Activated B cell treated with CpG ODN at 0.5 μM for 24 hours (primary cell): ENCODE measurements around the gene COL5A1. TPM values are rescaled to one million over a fixed set of nuclear protein-coding genes. Genes with fewer than 3 reads are reported as not detected.

Source experiments
- ATAC-seq: fragments of 200-7000 bp; cut with Tn5 transposase; one replicate; pipeline ENCODE4 v1.10.0; 2021; ENCODE audit warnings: low read depth, mild to moderate bottlenecking, moderate library complexity
- CTCF ChIA-PET: fragments of 350-600 bp; sonication (Branson Sonifier 250); formaldehyde crosslinking; loops from one replicate; lab custom pipeline; 2021; ENCODE audit warnings: antibody characterized with exemption; lab: Charles Lee
- POLR2A ChIA-PET: fragments of 350-600 bp; sonication (Branson Sonifier 250); formaldehyde crosslinking; loops from one replicate; lab custom pipeline; 2021; ENCODE audit warnings: antibody characterized with exemption; lab: Charles Lee
- DNase-seq: peaks from one replicate; pipeline ENCODE4 v3.0.0; 2022
- H3K27ac Mint-ChIP-seq: one replicate; pipeline ENCODE4 v1.8.0; 2020; ENCODE audit warnings: mixed read lengths
- H3K27me3 Mint-ChIP-seq: one replicate; pipeline ENCODE4 v1.8.0; 2021; ENCODE audit warnings: mixed read lengths
- H3K36me3 Mint-ChIP-seq: one replicate; pipeline ENCODE4 v1.8.0; 2021; ENCODE audit warnings: low read depth, mixed read lengths
- H3K4me1 Mint-ChIP-seq: one replicate; pipeline ENCODE4 v1.8.0; 2021; ENCODE audit warnings: mixed read lengths
- H3K4me3 Mint-ChIP-seq: one replicate; pipeline ENCODE4 v1.8.0; 2020; ENCODE audit warnings: mild to moderate bottlenecking, mixed read lengths
- H3K9me3 Mint-ChIP-seq: one replicate; pipeline ENCODE4 v1.8.0; 2020; ENCODE audit warnings: mixed read lengths
- intact Hi-C: fragments of 100-400 bp; cut with micrococcal nuclease; formaldehyde crosslinking; loops from one replicate; pipeline ENCODE4 v1.15.1; 2024
- total RNA-seq: library from RNA; stranded (reverse); gene quantifications from 2 replicates; pipeline ENCODE4 v1.2.3, GENCODE V29; 2022
- TF ChIP-seq, protein P1 (sequence below): fragments of 200-600 bp; IDR thresholded peaks from one replicate; pipeline ENCODE4 v1.8.0; 2022; ENCODE audit warnings: antibody characterized with exemption, mild to moderate bottlenecking

The COL5A1 gene
- total RNA-seq, 1 donor from 2014 or later = 0.02 TPM

DNA sequence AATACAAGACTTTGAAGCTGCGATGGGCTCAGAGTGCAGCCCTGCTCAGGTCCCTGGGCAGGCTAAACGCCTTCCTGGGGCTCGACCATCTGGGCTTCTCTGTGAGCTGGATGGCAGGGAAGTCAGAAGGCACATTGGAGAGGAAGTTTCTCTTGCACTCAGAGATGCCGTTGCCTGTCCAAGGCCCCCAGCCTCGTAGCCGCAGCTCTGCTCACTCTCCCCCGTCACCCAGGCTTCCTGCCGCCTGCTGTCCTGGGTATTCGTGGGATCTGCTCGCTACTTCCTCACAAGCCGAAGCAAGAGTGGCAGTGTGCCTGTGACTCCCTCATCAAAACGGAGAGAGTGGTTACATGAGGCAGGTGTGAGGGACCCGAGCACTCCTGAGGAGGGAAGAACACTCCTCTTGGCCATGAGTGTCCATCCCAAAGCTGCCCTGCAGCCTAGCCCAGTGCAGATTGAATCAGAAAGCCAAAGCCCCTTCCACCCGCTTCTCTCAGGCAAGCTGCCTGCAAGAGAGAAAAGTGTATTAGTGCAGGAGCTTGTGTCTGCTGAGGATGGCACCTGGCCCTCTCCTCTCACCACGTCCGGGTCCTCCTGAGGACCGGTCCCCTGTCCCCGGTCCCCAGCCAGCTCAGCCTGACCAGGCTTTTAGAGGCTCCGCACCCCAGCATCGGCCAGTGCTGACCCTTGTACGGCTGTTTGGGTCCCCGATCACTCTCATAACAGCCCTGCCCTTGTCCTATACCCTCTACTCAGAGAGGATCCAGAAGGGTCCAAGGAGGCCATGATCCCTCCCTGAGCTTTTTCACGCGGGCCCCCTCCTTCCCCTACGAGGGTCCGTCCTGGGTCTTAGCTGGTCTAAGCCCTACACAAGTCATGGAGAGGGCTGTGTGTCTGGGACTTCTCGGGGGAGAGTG lies 246.3 kb downstream of the COL5A1 start:
- no peaks in the 10 kb centered on the region for H3K9me3 Mint-ChIP-seq
- POLR2A ChIA-PET = no interaction called here
- H3K4me3 Mint-ChIP-seq = no peak overlapping the region
- H3K27ac Mint-ChIP-seq = no peak overlapping the region
- intact Hi-C loops = no loop called here
- no peak for ATAC-seq
- H3K4me1 Mint-ChIP-seq = peaks cover 3% of the 10 kb centered on the region
- H3K36me3 Mint-ChIP-seq = no peaks in the 10 kb centered on the region
- CTCF ChIA-PET = no interaction called here
- TF ChIP-seq, protein P1, sequence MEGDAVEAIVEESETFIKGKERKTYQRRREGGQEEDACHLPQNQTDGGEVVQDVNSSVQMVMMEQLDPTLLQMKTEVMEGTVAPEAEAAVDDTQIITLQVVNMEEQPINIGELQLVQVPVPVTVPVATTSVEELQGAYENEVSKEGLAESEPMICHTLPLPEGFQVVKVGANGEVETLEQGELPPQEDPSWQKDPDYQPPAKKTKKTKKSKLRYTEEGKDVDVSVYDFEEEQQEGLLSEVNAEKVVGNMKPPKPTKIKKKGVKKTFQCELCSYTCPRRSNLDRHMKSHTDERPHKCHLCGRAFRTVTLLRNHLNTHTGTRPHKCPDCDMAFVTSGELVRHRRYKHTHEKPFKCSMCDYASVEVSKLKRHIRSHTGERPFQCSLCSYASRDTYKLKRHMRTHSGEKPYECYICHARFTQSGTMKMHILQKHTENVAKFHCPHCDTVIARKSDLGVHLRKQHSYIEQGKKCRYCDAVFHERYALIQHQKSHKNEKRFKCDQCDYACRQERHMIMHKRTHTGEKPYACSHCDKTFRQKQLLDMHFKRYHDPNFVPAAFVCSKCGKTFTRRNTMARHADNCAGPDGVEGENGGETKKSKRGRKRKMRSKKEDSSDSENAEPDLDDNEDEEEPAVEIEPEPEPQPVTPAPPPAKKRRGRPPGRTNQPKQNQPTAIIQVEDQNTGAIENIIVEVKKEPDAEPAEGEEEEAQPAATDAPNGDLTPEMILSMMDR = no peak
- H3K27me3 Mint-ChIP-seq = peaks cover 16% of the 10 kb centered on the region
- DNase-seq = no peak

DNA sequence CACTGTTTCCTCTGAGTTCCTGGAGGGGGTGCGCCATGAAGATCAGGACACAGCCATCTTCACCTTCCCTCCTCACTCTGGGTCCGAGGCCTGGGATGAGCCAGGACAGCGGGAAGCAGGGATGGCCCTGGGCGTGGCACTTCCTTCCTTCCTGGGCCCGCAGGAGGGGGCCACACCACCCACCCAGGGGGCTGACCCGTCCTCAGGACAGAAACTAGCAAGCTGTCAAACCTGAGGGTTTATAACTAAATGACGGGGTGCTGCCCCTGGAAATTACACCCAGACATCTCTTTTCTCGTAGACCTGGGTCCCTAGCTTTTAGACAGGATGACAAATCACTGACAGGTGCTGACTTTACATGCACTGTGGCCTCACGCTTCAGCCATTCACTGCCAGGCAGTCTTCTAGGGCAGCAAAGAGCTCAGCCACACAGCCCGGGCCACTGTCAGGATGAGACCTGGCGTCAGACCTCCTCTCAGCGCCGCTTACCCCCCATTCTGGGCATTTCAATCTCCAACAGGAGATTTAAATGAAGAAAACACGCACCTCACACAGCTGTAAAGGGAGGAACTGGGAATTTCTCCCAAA lies 247.1 kb downstream of the COL5A1 start:
- CTCF ChIA-PET = no interaction called here
- H3K4me3 Mint-ChIP-seq = no peak overlapping the region

DNA sequence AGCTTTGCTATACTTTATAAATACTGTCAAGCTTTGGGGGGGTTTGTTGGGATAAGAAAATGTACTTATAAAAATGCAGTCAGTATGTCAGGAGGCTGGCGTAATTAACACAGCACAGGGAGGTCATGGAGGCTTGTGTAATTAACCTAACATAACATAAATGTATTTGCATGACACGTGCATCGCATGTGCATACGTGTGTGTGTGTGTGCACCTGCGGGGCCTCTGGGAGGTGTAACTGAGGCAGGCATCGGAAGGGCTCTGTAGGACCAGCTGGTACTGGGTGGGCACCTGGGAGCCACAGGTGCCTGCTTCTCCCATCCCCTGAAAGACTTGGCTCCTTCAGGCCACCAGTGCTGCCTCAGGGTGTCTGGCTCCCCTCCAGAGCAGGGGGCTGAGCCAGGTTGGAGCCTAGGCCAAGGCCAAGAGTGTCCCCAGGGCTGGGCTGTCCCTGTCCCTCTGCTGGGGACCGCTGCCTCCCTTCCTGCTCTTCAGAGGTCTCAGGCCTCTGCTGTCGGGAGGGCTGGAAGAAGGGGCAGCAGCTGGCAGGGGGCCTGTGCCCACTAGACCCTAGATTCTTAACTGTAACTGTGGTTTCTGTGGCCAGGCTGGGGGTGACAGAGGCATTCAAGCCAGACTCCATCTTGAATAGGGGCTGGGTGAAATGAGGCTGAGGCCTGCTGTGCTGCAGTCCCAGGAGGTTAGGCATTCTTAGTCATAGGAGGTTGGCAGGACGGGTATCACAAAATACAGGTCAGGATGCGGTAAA lies 248.0 kb downstream of the COL5A1 start:
- TF ChIP-seq, protein P1 = no peak
- Mint-ChIP-seq H3K9me3 (no peaks in the 10 kb centered on the region), H3K27me3 (peaks cover 19% of the 10 kb centered on the region), H3K27ac (no peak overlapping the region), H3K4me1 (peaks cover 3% of the 10 kb centered on the region), H3K4me3 (no peak overlapping the region), H3K36me3 (no peaks in the 10 kb centered on the region)
- CTCF ChIA-PET = no interaction called here
- ATAC-seq (peak; percentile 31), DNase-seq (no peak)
- POLR2A ChIA-PET = no interaction called here
- intact Hi-C loops = no loop called here

More for the DNA sequence above, 247.1 kb downstream of the COL5A1 start:
- peaks cover 17% of the 10 kb centered on the region for H3K27me3 Mint-ChIP-seq
- no peak overlapping the region for H3K27ac Mint-ChIP-seq
- POLR2A ChIA-PET = no interaction called here
- TF ChIP-seq, protein P1 = no peak
- H3K4me1 Mint-ChIP-seq = peaks cover 3% of the 10 kb centered on the region
- no peaks in the 10 kb centered on the region for H3K36me3 Mint-ChIP-seq
- no peaks in the 10 kb centered on the region for H3K9me3 Mint-ChIP-seq
- ATAC-seq = no peak
- DNase-seq = no peak
- intact Hi-C loops = no loop called here

DNA sequence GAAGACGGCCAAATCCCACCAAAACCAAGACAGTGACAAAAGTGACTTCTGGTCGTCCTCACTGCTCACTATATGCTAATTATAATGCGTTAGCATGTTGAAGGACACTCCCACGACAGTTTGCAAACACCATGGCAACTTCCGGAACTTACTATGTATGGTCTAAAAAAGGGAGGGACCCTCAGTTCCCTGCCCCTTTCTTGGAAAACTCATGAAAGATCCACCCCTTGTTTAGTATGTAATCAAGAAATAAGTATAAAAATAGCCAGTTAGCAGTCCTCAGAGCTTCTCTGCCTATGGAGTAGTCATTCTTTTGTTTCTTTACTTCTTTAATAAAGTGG lies 248.5 kb downstream of the COL5A1 start:
- intact Hi-C loops = no loop called here
- no peak overlapping the region for H3K4me3 Mint-ChIP-seq
- POLR2A ChIA-PET = no interaction called here
- no peak for ATAC-seq
- no peak for DNase-seq
- H3K4me1 Mint-ChIP-seq = peaks cover 3% of the 10 kb centered on the region
- no peaks in the 10 kb centered on the region for H3K9me3 Mint-ChIP-seq
- H3K27ac Mint-ChIP-seq = no peak overlapping the region
- H3K27me3 Mint-ChIP-seq = peaks cover 19% of the 10 kb centered on the region
- no peaks in the 10 kb centered on the region for H3K36me3 Mint-ChIP-seq
- CTCF ChIA-PET = no interaction called here
- TF ChIP-seq, protein P1 = no peak

DNA sequence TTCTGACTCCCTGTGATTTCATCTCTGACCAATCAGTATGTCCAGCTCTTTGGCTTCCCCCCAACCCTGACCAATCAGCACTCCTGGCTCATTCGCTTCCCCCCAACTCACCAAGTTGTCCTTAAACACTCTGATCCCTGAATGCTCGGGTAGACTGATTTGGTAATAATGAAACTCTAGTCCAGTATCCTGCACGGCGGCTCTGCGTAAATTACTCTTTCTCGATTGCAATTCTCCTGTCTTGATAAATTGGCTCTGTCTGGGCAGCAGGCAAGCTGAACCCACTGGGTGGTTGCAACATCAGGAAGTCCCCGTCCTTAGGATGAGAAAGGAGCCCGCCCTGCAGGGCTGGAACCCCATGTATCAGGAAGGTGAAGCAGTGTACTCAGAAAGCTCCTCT lies 249.4 kb downstream of the COL5A1 start:
- Mint-ChIP-seq H3K4me3 (no peak overlapping the region), H3K27me3 (peaks cover 19% of the 10 kb centered on the region), H3K4me1 (peaks cover 3% of the 10 kb centered on the region), H3K36me3 (no peaks in the 10 kb centered on the region), H3K9me3 (no peaks in the 10 kb centered on the region), H3K27ac (no peak overlapping the region)
- DNase-seq = no peak
- CTCF ChIA-PET = no interaction called here
- POLR2A ChIA-PET = no interaction called here
- intact Hi-C loops = no loop called here
- ATAC-seq = no peak
- TF ChIP-seq, protein P1 = no peak
